Measurements from ENCODE around the gene SFMBT2.
"Not testable (repeated sequence)": the region's sequence is repeated elsewhere in the genome, so short reads cannot be mapped to it uniquely, and the experiment has no call there.

Gene SFMBT2

GRCh38 chr10:7209458-7209857 lies 201.4 kb downstream of the SFMBT2 start:
- DNase-seq, result no peak

GRCh38 chr10:7206412-7207100 lies 204.3 kb downstream of the SFMBT2 start:
- no peak for DNase-seq

GRCh38 chr10:7205656-7206055 lies 205.2 kb downstream of the SFMBT2 start:
- no peak for DNase-seq

GRCh38 chr10:7202793-7203355 lies 208.0 kb downstream of the SFMBT2 start:
- DNase-seq, result no peak

- DNase-seq, result no peak
Observed at GRCh38 chr10:7199152-7199760, 211.6 kb downstream of the SFMBT2 start.

- no peak for DNase-seq
Observed at GRCh38 chr10:7196284-7196683, 214.6 kb downstream of the SFMBT2 start.

GRCh38 chr10:7195118-7195517 lies 215.7 kb downstream of the SFMBT2 start:
- no peak for DNase-seq

GRCh38 chr10:7194571-7194970 lies 216.3 kb downstream of the SFMBT2 start:
- DNase-seq, result no peak

- DNase-seq, result no peak
Observed at GRCh38 chr10:7193369-7193768, 217.5 kb downstream of the SFMBT2 start.

GRCh38 chr10:7192831-7193361 lies 217.9 kb downstream of the SFMBT2 start:
- DNase-seq, result no peak

GRCh38 chr10:7192061-7192460 lies 218.8 kb downstream of the SFMBT2 start:
- no peak for DNase-seq

- DNase-seq, result not testable (repeated sequence)
Observed at GRCh38 chr10:7190772-7191171, 220.1 kb downstream of the SFMBT2 start.

GRCh38 chr10:7189909-7190308 lies 220.9 kb downstream of the SFMBT2 start:
- no peak for DNase-seq

GRCh38 chr10:7188456-7189050 lies 222.3 kb downstream of the SFMBT2 start:
- no peak for DNase-seq

- DNase-seq, result no peak
Observed at GRCh38 chr10:7186387-7187018, 224.3 kb downstream of the SFMBT2 start.

- no peak for DNase-seq
Observed at GRCh38 chr10:7185367-7185690, 225.5 kb downstream of the SFMBT2 start.

GRCh38 chr10:7184660-7185366 lies 226.0 kb downstream of the SFMBT2 start:
- no peak for DNase-seq

- DNase-seq, result not testable (repeated sequence)
Observed at GRCh38 chr10:7184116-7184515, 226.7 kb downstream of the SFMBT2 start.

- not testable (repeated sequence) for DNase-seq
Observed at GRCh38 chr10:7182327-7182726, 228.5 kb downstream of the SFMBT2 start.

GRCh38 chr10:7181420-7181819 lies 229.4 kb downstream of the SFMBT2 start:
- no peak for DNase-seq

- DNase-seq, result no peak
Observed at GRCh38 chr10:7179536-7179935, 231.3 kb downstream of the SFMBT2 start.

- DNase-seq, result no peak
Observed at GRCh38 chr10:7173948-7174347, 236.9 kb downstream of the SFMBT2 start.

- DNase-seq, result no peak
Observed at GRCh38 chr10:7171825-7172224, 239.0 kb downstream of the SFMBT2 start.

All from NCI-H446 treated with DMSO at 0.1 percent for 48 hours (cell line).